ENCODE results near the gene CEP120.

DNA sequence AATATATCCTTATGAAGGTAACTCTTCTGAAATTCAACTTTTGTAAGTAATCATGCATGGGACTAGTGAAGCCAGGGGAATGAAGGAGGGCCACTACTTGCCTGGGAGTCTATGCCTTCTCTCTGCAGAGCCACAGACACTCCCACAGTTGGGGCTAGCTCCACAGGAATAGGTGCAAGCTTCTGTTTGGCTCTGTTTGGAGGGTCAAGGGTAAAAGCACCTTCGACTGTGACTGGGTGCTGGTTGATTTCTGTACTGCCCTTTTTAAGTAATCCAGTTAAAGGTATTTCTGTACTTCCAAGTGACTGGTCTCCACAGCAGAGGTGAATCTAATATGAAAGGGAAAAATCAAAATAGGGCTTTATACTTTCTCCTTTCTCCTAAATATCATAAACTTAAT is 32.2 kb downstream of the CEP120 start:
- TF ChIP-seq, protein P1, sequence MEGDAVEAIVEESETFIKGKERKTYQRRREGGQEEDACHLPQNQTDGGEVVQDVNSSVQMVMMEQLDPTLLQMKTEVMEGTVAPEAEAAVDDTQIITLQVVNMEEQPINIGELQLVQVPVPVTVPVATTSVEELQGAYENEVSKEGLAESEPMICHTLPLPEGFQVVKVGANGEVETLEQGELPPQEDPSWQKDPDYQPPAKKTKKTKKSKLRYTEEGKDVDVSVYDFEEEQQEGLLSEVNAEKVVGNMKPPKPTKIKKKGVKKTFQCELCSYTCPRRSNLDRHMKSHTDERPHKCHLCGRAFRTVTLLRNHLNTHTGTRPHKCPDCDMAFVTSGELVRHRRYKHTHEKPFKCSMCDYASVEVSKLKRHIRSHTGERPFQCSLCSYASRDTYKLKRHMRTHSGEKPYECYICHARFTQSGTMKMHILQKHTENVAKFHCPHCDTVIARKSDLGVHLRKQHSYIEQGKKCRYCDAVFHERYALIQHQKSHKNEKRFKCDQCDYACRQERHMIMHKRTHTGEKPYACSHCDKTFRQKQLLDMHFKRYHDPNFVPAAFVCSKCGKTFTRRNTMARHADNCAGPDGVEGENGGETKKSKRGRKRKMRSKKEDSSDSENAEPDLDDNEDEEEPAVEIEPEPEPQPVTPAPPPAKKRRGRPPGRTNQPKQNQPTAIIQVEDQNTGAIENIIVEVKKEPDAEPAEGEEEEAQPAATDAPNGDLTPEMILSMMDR (conservative IDR thresholded peaks at IDR 0.05; ENCODE audit: low read length), result no peak
- no peak for TF ChIP-seq EZH2phosphoT487 (IDR thresholded peaks at IDR 0.05; ENCODE audit: borderline replicate concordance)
